Erythroblast (primary cell): Measurements from ENCODE around the gene CNTFR.

Experiments used
- GATA1 ChIP-seq: IDR thresholded peaks from 2 replicates; pipeline ENCODE4 v1.6.1; 2011; ENCODE audit warnings: low read depth, mild to moderate bottlenecking, control low read depth, low read length, moderate library complexity
- POLR2A ChIP-seq: IDR thresholded peaks from 2 replicates; pipeline ENCODE4 v1.6.1; 2011; ENCODE audit warnings: mild to moderate bottlenecking, low read length

- TF ChIP-seq POLR2A (no peak), GATA1 (no peak)
These were observed 23.2 kb downstream of the CNTFR start for GRCh38 chr9:34566322-34566721.
